ENCODE measurements around the gene LRMDA.

The LRMDA gene

GRCh38 chr10:75425291-75426079 is 5.9 kb upstream of the LRMDA start:
- no peak for DNase-seq

GRCh38 chr10:75426880-75427279 is 4.5 kb upstream of the LRMDA start:
- DNase-seq, result no peak

- no peak for DNase-seq
Measured at GRCh38 chr10:75427951-75428350, 3.5 kb upstream of the LRMDA start.

- no peak for DNase-seq
Measured at GRCh38 chr10:75428434-75429158, 2.8 kb upstream of the LRMDA start.

GRCh38 chr10:75429159-75429827 is 2.1 kb upstream of the LRMDA start:
- no peak for DNase-seq

GRCh38 chr10:75430000-75430763 is 1.2 kb upstream of the LRMDA start:
- DNase-seq, result no peak

GRCh38 chr10:75432176-75432575 is 752 bp downstream of the LRMDA start:
- peak; percentile 17 for DNase-seq

- no peak for DNase-seq
Measured at GRCh38 chr10:75432763-75433162, 1.3 kb downstream of the LRMDA start.

GRCh38 chr10:75433216-75433615 is 1.8 kb downstream of the LRMDA start:
- no peak for DNase-seq

GRCh38 chr10:75434291-75434690 is 2.9 kb downstream of the LRMDA start:
- DNase-seq, result no peak

- no peak for DNase-seq
Measured at GRCh38 chr10:75435291-75435690, 3.9 kb downstream of the LRMDA start.

GRCh38 chr10:75436896-75437295 is 5.5 kb downstream of the LRMDA start:
- no peak for DNase-seq

- DNase-seq, result no peak
Measured at GRCh38 chr10:75437693-75438092, 6.3 kb downstream of the LRMDA start.

GRCh38 chr10:75438275-75438674 is 6.9 kb downstream of the LRMDA start:
- no peak for DNase-seq

- no peak for DNase-seq
Measured at GRCh38 chr10:75439811-75440210, 8.4 kb downstream of the LRMDA start.

- no peak for DNase-seq
Measured at GRCh38 chr10:75440271-75440793, 8.9 kb downstream of the LRMDA start.

GRCh38 chr10:75441196-75441595 is 9.8 kb downstream of the LRMDA start:
- DNase-seq, result peak; percentile 32

GRCh38 chr10:75441682-75442081 is 10.3 kb downstream of the LRMDA start:
- no peak for DNase-seq

- DNase-seq, result no peak
Measured at GRCh38 chr10:75443362-75443761, 11.9 kb downstream of the LRMDA start.

GRCh38 chr10:75444781-75445386 is 13.5 kb downstream of the LRMDA start:
- DNase-seq, result no peak

- DNase-seq, result no peak
Measured at GRCh38 chr10:75446508-75446907, 15.1 kb downstream of the LRMDA start.

GRCh38 chr10:75448166-75448565 is 16.7 kb downstream of the LRMDA start:
- DNase-seq, result no peak
